Raji (cell line): ENCODE data around the gene XAF1.

Experiments used
- POLR2A ChIP-seq: IDR thresholded peaks from 2 replicates; pipeline ENCODE4 v1.6.1; 2011; ENCODE audit warnings: low read depth, low read length, control low read depth; ENCODE audit not compliant: insufficient read depth

Gene XAF1

DNA sequence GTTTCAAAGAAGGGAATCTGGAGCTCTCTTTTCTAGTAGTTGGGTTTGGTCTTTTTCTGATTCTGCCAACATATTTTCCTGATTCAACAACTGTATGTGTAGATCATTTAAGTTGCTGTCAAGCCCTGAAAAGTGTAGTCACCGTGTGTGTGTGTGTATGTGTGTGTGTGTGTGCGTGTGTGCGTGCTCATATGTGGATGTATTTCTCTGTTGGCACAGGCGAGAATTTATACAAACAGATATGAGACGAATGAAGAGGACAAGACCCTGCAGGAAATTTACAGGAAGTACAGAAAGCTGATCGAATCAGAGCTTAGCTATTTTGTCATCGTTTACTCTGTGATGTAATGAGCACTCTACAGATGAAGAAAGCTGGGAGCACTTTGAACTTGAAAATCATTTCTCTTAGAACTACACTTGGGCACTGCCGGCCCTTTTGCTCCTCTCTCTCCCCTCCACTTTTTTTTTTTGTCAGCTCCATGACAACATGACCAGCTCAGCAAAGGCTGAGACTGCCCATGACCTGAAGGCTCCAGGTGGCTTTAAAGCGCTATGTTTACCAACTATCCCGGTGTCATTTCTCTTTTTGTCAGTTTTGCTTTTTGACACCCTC lies 31.3 kb downstream of the XAF1 start:
- TF ChIP-seq POLR2A, result no peak

GRCh38 chr17:6789146-6789545 lies 33.3 kb downstream of the XAF1 start:
- no peak for TF ChIP-seq POLR2A

DNA sequence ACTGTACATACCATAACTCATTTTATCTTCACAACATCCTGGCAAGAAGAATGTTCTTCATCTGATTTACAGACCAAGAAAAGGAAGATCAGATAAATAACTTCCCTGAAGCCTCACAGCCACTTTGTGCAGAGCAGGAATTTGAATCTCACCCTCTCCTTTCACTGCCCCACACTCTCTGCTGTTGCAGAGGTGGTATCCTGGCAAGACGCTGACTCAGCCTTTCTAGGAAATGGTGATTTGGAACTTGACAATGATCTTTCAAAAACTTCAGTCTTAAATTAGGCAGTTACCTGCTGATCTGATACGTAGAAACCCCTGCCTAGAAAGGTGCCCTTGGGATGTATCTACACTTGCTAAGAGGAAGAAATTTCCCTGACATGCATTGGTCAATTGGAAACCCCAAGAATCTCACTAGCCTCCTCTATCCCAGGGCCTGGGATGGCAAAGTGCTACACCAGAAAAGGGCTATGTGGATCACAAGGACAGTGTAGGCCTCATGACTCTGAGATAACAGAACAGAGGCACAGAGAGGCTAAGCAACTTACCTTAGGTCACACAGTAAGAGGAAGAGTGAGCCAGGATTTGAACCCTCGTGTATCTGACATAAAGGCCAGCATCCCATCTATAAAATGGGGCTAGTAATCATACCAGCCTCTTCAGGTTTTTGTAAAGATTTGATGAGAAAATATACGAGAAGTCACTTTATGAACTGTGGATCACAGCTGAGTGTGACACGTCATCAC lies 38.1 kb downstream of the XAF1 start:
- no peak for TF ChIP-seq POLR2A

DNA sequence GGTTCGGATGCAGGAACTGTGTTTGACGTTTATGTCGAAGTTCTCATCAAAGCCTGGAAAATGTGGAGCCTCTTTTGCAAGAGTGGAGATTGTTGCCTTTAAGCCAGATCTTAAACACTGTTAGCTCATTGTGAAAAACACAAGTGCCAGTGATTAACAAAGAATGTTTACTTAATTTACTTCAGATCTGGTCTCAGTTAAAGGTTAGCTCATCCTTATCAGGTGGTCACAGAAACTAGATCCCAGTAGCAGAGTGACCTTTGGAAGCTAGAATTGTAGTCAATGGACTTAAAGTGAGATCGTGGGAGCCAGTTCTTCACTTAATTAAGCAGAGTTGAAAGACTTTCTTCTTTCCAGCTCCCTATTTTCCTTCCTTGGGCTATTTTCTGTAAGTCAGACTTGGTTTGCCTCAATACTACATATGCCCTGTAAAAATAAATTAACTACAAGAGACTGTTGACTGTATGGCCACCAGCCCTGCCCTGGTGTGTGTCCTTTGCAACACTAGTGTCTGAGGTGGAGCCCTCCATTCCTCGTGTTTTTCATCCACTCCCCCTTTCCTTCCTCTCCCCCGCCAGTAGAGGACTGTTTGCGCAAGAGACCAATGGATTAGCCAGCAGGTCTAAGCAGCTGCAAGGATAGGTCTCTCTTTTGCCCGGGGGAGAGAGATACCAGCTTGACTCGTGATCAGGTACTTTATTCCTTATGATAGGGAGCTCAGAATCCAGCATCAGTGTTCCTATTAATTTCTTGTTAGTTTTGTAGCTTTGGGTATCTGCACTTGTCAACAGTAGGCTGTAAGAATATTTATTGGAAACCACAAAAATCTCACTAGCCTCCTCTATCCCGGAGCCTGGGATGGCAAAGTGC lies 40.4 kb downstream of the XAF1 start:
- no peak for TF ChIP-seq POLR2A

GRCh38 chr17:6796887-6797490 lies 41.1 kb downstream of the XAF1 start:
- no peak for TF ChIP-seq POLR2A

- no peak for TF ChIP-seq POLR2A
Observed at GRCh38 chr17:6797718-6798351, 42.0 kb downstream of the XAF1 start.

- no peak for TF ChIP-seq POLR2A
Observed at GRCh38 chr17:6799738-6800137, 43.9 kb downstream of the XAF1 start.

DNA sequence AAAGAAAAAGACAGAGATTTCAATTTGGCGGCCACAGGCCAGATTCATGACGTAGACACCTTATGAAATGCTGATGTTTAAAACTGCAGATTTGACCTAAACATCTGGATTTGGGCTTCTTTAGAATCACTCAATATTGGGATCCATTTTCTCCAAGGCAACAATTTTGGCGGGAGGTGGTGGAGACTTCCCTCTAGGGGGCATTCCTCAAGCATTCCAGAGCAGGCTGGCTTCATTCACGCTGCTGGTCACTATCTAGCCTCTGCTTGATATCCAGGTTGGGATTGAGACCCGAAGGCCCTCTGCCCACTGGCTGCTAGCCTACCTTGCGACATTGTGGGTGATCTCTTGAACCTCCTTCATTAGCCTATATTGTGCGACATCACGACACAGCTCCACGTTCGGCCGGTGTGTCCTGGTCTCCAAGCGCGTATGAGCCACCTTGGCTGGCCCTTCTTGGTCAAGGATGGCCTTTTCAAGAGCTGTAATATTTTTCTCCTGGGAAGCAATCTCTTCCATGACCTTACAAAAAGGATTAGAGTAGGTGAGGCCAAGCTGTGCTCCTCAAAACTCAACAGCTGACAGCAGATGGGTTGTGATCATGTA lies 44.7 kb downstream of the XAF1 start:
- TF ChIP-seq POLR2A, result no peak

DNA sequence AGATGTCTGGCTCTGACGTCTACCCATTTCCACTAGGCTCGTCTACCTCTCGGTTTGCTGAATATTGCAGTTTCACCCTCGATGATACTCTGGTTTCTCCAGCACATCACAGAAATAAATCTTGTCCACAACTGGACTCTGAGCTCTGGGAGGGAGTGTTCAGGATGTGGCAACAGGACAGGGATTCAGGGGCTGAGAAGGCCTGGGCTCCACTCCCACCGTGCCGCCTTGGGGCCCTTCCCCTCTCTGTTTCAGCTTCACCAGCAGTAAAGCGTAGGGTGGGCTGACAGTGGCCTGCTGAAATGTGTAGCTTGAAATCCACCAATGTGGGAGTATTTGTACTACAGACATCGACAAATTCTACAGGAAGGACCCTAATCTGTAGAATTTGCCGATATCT lies 55.7 kb downstream of the XAF1 start:
- TF ChIP-seq POLR2A, result no peak

DNA sequence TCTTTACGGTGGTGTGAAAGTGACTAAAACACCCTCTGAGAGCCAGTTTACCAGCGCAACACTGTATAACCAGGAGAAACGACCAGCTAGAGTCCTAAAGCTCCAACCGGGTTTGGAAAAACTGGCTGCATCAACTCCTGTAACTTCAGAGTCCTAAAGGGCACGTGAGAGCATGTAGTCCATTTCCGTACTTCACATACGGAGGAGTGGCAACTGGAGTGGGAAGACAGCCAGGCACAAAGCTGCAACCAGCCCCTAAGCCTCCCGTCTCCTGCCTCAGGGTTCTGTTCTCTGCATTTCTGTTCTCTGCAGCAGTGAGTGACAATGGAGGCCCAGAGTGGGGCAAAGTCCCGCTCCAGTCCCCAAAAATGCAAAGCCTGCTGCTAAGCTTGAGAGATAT lies 56.4 kb downstream of the XAF1 start:
- no peak for TF ChIP-seq POLR2A

GRCh38 chr17:6815775-6816174 lies 59.9 kb downstream of the XAF1 start:
- no peak for TF ChIP-seq POLR2A

DNA sequence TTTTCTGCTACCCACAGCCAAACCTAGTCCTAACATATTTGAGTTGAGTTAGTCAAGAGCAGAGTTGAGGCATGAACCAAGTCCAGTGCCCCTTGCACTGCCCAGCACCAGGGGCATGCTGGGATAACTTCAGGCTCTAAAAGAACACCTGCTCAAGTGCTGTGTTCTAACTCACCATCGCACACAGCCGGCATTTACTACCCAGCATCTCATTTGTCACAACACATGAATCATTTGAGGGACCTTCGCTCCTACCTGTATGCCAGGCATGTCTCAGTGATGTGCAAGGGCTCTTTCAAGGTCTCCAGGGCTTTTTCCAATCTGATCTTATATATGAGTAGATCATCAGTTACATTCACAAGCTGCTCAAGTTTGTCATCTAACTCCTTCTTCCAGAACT lies 63.1 kb downstream of the XAF1 start:
- TF ChIP-seq POLR2A, result no peak

- TF ChIP-seq POLR2A, result no peak
Observed at GRCh38 chr17:6823011-6823442, 67.2 kb downstream of the XAF1 start.
